ENCODE results near the gene USH1C.

Gene USH1C

DNA sequence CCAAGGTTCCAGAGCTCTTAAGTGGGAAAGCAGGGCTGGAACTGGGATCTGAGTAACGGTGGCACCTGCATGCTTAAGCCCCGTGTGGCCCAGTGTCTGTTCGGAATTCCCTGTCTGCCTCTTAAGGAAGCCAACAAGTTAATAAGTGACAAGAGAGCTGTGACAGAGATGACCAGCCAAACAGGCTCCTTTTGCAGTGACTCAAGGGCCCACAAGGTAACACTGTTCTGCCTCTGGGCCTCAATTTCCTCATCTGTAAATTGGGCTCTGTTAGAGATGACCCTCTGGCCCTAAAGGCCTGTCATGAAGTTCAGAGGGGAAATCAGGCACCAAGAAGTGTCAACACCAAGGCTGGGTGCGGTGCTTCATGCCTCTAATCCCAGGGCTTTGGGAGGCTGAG is 18.6 kb downstream of the USH1C start:
- no peak overlapping the region for H3K27ac ChIP-seq (ENCODE audit: low read depth, low read length)

GRCh38 chr11:17524221-17524620 is 20.0 kb downstream of the USH1C start:
- H3K27ac ChIP-seq (ENCODE audit: low read depth, low read length): no peak overlapping the region
- no peak overlapping the region for H3K9ac ChIP-seq (ENCODE audit: low read depth, low read length)
- no peak overlapping the region for H3K4me3 ChIP-seq (ENCODE audit: low read depth, low read length)
- no peaks in the 10 kb centered on the region for H3K36me3 ChIP-seq (ENCODE audit: control insufficient read depth, insufficient read depth, low read length)
- peaks cover 5% of the 10 kb centered on the region; the same call in 1 of the 2 replicates for H3K4me1 ChIP-seq (ENCODE audit: control insufficient read depth, insufficient read depth, low read length)
- no peaks in the 10 kb centered on the region for H3K27me3 ChIP-seq (ENCODE audit: control insufficient read depth, insufficient read depth, low read length)
- no peaks in the 10 kb centered on the region for H3K9me3 ChIP-seq (ENCODE audit: control insufficient read depth, insufficient read depth, low read length)

More for the DNA sequence above, 18.6 kb downstream of the USH1C start:
- H3K4me1 ChIP-seq (ENCODE audit: control insufficient read depth, insufficient read depth, low read length): 0 out of 2 replicates have a peak, but pooled peaks cover under 1% of the 10 kb centered on the region
- no peak overlapping the region for H3K9ac ChIP-seq (ENCODE audit: low read depth, low read length)
- no peaks in the 10 kb centered on the region for H3K9me3 ChIP-seq (ENCODE audit: control insufficient read depth, insufficient read depth, low read length)
- no peaks in the 10 kb centered on the region for H3K36me3 ChIP-seq (ENCODE audit: control insufficient read depth, insufficient read depth, low read length)
- H3K27me3 ChIP-seq (ENCODE audit: control insufficient read depth, insufficient read depth, low read length): no peaks in the 10 kb centered on the region
- no peak overlapping the region for H3K4me3 ChIP-seq (ENCODE audit: low read depth, low read length)

- no peak overlapping the region for H3K4me3 ChIP-seq (ENCODE audit: low read depth, low read length)
- H3K4me1 ChIP-seq (ENCODE audit: control insufficient read depth, insufficient read depth, low read length): peaks cover 17% of the 10 kb centered on the region; the same call in 1 of the 2 replicates
- H3K9ac ChIP-seq (ENCODE audit: low read depth, low read length): no peak overlapping the region
- H3K27me3 ChIP-seq (ENCODE audit: control insufficient read depth, insufficient read depth, low read length): no peaks in the 10 kb centered on the region
- no peaks in the 10 kb centered on the region for H3K36me3 ChIP-seq (ENCODE audit: control insufficient read depth, insufficient read depth, low read length)
- no peak overlapping the region for H3K27ac ChIP-seq (ENCODE audit: low read depth, low read length)
- no peaks in the 10 kb centered on the region for H3K9me3 ChIP-seq (ENCODE audit: control insufficient read depth, insufficient read depth, low read length)
Observed at GRCh38 chr11:17522655-17523054, 21.6 kb downstream of the USH1C start.

- no peaks in the 10 kb centered on the region for H3K36me3 ChIP-seq (ENCODE audit: control insufficient read depth, insufficient read depth, low read length)
- no peaks in the 10 kb centered on the region for H3K27me3 ChIP-seq (ENCODE audit: control insufficient read depth, insufficient read depth, low read length)
- H3K9me3 ChIP-seq (ENCODE audit: control insufficient read depth, insufficient read depth, low read length): no peaks in the 10 kb centered on the region
- no peak overlapping the region for H3K27ac ChIP-seq (ENCODE audit: low read depth, low read length)
- peaks cover 17% of the 10 kb centered on the region; the same call in 1 of the 2 replicates for H3K4me1 ChIP-seq (ENCODE audit: control insufficient read depth, insufficient read depth, low read length)
- H3K4me3 ChIP-seq (ENCODE audit: low read depth, low read length): no peak overlapping the region
- H3K9ac ChIP-seq (ENCODE audit: low read depth, low read length): no peak overlapping the region
Observed at GRCh38 chr11:17521106-17521900, 22.9 kb downstream of the USH1C start.

DNA sequence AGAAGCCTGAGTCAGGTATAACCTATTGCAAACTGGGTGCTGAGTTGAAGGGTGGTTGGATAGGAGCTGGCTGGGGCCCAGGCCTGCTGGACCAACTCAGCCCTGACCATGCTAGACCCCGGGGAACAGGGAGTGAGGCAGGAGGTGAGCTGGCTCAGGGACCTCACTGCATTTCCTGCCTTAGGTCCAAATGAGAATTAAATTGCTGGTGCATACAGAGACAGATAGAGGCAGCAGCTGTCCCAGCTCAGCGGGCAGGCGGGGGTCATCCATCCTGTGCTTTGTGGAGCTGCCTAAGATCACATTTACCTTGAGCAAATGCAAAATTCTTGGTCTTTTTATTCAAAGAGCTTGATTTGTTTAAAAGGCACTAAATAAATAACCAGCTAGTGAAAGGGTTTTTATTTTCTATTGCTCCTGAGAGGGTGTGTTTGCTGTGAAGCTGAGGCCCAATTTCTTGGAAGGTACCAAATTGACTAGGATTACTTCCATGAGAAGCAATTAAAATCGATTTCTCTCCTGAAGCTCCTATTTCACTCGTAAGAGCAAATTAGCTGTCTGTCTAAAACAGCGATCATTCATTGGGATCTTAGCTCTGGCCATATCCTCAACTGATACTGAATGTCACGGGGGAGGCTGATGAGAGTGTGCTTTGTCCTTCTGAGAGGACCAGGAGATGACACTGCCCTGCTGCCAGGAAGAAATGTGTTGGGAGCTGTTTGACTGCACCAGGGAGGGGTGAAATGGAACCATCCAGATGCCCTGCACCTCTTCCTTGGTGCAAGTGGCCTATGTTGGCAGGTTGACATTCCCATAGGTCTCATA is 24.9 kb downstream of the USH1C start:
- no peak overlapping the region for H3K4me3 ChIP-seq (ENCODE audit: low read depth, low read length)
- H3K9ac ChIP-seq (ENCODE audit: low read depth, low read length): no peak overlapping the region
- no peaks in the 10 kb centered on the region for H3K36me3 ChIP-seq (ENCODE audit: control insufficient read depth, insufficient read depth, low read length)
- no peaks in the 10 kb centered on the region for H3K9me3 ChIP-seq (ENCODE audit: control insufficient read depth, insufficient read depth, low read length)
- no peaks in the 10 kb centered on the region for H3K27me3 ChIP-seq (ENCODE audit: control insufficient read depth, insufficient read depth, low read length)
- H3K27ac ChIP-seq (ENCODE audit: low read depth, low read length): no peak overlapping the region
- peaks cover 17% of the 10 kb centered on the region; the same call in 1 of the 2 replicates for H3K4me1 ChIP-seq (ENCODE audit: control insufficient read depth, insufficient read depth, low read length)

DNA sequence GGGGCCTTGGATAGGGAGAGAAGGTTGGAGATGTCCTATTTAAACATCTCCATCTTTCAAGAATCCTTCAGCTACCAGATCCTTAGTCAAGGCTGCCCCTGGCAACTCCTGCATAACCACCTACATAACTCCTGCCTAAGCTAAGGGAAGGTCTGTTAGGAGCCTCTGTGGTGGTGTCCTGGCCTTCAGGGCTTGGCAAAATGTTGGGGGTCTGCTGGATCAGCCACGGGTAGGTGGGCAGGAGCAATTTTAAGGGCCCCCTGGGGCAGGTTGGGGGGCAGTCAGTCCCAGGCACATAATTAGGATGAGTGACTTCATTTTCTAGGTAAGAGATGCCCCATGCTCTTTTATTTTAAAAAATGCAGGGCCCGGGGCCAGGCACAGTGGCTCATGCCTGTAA is 25.9 kb downstream of the USH1C start:
- Histone ChIP-seq H3K9ac (ENCODE audit: low read depth, low read length) (no peak overlapping the region), H3K4me3 (ENCODE audit: low read depth, low read length) (no peak overlapping the region), H3K36me3 (ENCODE audit: control insufficient read depth, insufficient read depth, low read length) (no peaks in the 10 kb centered on the region), H3K27me3 (ENCODE audit: control insufficient read depth, insufficient read depth, low read length) (no peaks in the 10 kb centered on the region), H3K4me1 (ENCODE audit: control insufficient read depth, insufficient read depth, low read length) (peaks cover 17% of the 10 kb centered on the region; the same call in 1 of the 2 replicates), H3K9me3 (ENCODE audit: control insufficient read depth, insufficient read depth, low read length) (no peaks in the 10 kb centered on the region), H3K27ac (ENCODE audit: low read depth, low read length) (no peak overlapping the region)

GRCh38 chr11:17517186-17517585 is 27.0 kb downstream of the USH1C start:
- H3K4me1 ChIP-seq (ENCODE audit: control insufficient read depth, insufficient read depth, low read length): peaks cover 17% of the 10 kb centered on the region; the same call in 1 of the 2 replicates
- no peak overlapping the region for H3K27ac ChIP-seq (ENCODE audit: low read depth, low read length)
- no peak overlapping the region for H3K9ac ChIP-seq (ENCODE audit: low read depth, low read length)
- H3K9me3 ChIP-seq (ENCODE audit: control insufficient read depth, insufficient read depth, low read length): no peaks in the 10 kb centered on the region
- H3K36me3 ChIP-seq (ENCODE audit: control insufficient read depth, insufficient read depth, low read length): no peaks in the 10 kb centered on the region
- no peaks in the 10 kb centered on the region for H3K27me3 ChIP-seq (ENCODE audit: control insufficient read depth, insufficient read depth, low read length)
- H3K4me3 ChIP-seq (ENCODE audit: low read depth, low read length): no peak overlapping the region

GRCh38 chr11:17516551-17517150 is 27.6 kb downstream of the USH1C start:
- H3K4me1 ChIP-seq (ENCODE audit: control insufficient read depth, insufficient read depth, low read length): peaks cover 21% of the 10 kb centered on the region; the same call in 1 of the 2 replicates
- no peak overlapping the region for H3K9ac ChIP-seq (ENCODE audit: low read depth, low read length)
- no peaks in the 10 kb centered on the region for H3K9me3 ChIP-seq (ENCODE audit: control insufficient read depth, insufficient read depth, low read length)
- no peak overlapping the region for H3K4me3 ChIP-seq (ENCODE audit: low read depth, low read length)
- no peak overlapping the region for H3K27ac ChIP-seq (ENCODE audit: low read depth, low read length)
- H3K36me3 ChIP-seq (ENCODE audit: control insufficient read depth, insufficient read depth, low read length): no peaks in the 10 kb centered on the region
- H3K27me3 ChIP-seq (ENCODE audit: control insufficient read depth, insufficient read depth, low read length): no peaks in the 10 kb centered on the region

DNA sequence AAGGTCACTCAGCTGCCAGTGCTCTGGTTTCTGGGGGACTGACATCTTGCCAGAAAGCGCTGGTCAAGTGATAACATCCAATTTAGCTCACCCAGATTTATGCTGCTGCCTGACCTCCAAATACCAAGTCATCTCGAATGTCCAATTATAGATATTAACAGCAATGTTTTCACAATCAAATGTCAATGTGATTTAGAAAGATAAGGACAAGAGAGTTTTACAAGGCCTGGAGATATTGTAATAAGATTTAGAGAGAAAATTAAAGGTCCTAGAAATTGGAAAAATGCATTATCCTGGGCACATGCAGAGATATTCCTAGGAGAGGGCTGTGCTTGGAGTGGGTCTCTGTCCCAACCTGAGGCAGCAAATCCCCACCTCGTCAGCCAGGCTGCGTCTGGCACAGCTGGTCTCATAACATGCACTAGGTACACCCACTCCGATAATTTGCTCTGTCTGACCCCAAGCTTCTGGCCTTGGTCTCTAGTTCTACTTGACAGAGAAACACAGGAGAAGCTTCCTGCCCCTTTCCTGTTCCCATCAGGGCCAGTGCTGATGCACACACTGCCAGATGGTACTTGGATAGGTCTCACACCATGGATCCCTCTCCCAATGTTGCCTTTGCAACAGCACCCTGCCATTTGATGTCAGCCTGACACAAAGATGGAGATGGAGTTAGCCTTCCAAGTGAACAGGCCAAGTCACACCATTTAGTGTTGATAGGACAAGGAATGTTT is 28.6 kb downstream of the USH1C start:
- peaks cover 21% of the 10 kb centered on the region; the same call in 1 of the 2 replicates for H3K4me1 ChIP-seq (ENCODE audit: control insufficient read depth, insufficient read depth, low read length)
- no peaks in the 10 kb centered on the region for H3K9me3 ChIP-seq (ENCODE audit: control insufficient read depth, insufficient read depth, low read length)
- no peak overlapping the region for H3K27ac ChIP-seq (ENCODE audit: low read depth, low read length)
- no peak overlapping the region for H3K4me3 ChIP-seq (ENCODE audit: low read depth, low read length)
- H3K27me3 ChIP-seq (ENCODE audit: control insufficient read depth, insufficient read depth, low read length): no peaks in the 10 kb centered on the region
- H3K36me3 ChIP-seq (ENCODE audit: control insufficient read depth, insufficient read depth, low read length): no peaks in the 10 kb centered on the region
- H3K9ac ChIP-seq (ENCODE audit: low read depth, low read length): no peak overlapping the region

GRCh38 chr11:17514476-17514875 is 29.7 kb downstream of the USH1C start:
- Histone ChIP-seq H3K9me3 (ENCODE audit: control insufficient read depth, insufficient read depth, low read length) (no peaks in the 10 kb centered on the region), H3K27ac (ENCODE audit: low read depth, low read length) (no peak overlapping the region), H3K27me3 (ENCODE audit: control insufficient read depth, insufficient read depth, low read length) (no peaks in the 10 kb centered on the region), H3K4me1 (ENCODE audit: control insufficient read depth, insufficient read depth, low read length) (peaks cover 19% of the 10 kb centered on the region; the same call in 1 of the 2 replicates), H3K36me3 (ENCODE audit: control insufficient read depth, insufficient read depth, low read length) (no peaks in the 10 kb centered on the region), H3K4me3 (ENCODE audit: low read depth, low read length) (no peak overlapping the region), H3K9ac (ENCODE audit: low read depth, low read length) (no peak overlapping the region)
